ENCODE data around the gene HOXD13.

DNA sequence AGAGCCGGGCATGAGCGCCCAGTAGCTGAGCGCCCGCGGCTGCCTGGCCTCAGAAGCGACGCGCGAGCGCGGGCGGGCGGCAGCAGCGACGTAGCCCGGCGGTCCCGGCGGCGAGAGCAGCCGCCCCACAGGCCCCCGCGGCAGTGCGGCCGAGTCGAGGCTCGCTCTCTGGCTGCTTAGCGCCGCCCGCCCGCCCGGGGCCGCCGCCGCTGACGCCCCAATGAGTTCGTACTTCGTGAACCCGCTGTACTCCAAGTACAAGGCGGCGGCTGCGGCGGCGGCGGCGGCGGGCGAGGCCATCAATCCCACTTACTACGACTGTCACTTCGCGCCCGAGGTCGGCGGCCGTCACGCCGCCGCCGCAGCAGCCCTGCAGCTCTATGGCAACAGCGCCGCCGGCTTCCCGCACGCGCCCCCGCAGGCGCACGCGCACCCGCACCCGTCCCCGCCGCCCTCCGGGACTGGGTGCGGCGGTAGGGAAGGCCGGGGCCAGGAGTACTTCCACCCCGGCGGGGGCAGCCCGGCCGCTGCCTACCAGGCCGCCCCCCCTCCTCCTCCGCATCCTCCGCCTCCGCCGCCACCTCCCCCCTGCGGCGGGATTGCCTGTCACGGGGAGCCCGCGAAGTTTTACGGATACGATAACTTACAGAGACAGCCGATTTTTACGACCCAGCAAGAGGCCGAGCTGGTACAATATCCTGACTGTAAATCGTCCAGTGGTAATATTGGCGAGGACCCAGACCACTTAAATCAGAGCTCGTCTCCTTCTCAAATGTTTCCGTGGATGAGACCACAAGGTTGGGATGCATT is 37.8 kb downstream of the HOXD13 start:
- TF ChIP-seq CTCF (conservative IDR thresholded peaks at IDR 0.05 in 1 of 2, IDR thresholded peaks at IDR 0.05 in 1 of 2; ENCODE audit: low read depth in 1 of 2, low read length in 2 of 2) (no peak), EZH2 (IDR thresholded peaks at IDR 0.05; ENCODE audit: low read length, missing control alignments) (peak; percentile 83)

Measured in fibroblast of lung (primary cell).